Liver (tissue), 3 donors: Measurements from ENCODE around the gene TGFBR3.

Experiments used
- CTCF ChIP-seq: fragments of 150-350 bp; IDR thresholded peaks from 2 replicates; pipeline ENCODE4 v1.5.1; 2017; ENCODE audit warnings: improper control_type of control experiment, low read depth, low read length; ENCODE audit not compliant: missing input control
- HNF4A ChIP-seq, 2 donors: conservative IDR thresholded peaks; 2 replicates each; pipeline ENCODE4 v1.6.1; 2016; ENCODE audit warnings: antibody characterized with exemption in 2 of 2, mild to moderate bottlenecking in 2 of 2
- SP1 ChIP-seq: IDR thresholded peaks from 2 replicates; pipeline ENCODE4 v1.6.1; 2018; ENCODE audit warnings: antibody characterized with exemption, mild to moderate bottlenecking
- YY1 ChIP-seq: IDR thresholded peaks from 2 replicates; pipeline ENCODE4 v1.6.1; 2016; ENCODE audit warnings: antibody characterized with exemption, mild to moderate bottlenecking
- donor health status: healthy.
- donor health status: healthy.

DNA sequence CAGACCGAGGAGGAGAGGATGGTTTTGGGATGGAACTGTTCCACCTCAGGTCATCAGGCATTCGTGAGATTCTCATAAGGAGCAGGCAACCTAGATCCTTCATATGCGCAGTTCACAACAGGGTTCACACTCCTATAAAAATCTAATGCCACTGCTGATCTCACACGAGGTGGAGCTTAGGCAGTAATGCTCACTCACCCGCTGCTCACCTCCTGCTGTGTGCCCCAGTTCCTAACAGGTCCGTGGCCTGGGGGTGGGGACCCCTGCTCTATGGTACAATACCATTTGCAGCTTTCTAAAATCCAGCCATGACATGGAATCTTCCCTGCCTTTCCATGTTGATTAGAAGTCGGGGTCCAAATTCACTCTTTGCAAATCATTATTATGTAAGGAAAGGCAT, 72.1 kb downstream of the TGFBR3 start:
- no peak for TF ChIP-seq CTCF
- no peak for TF ChIP-seq HNF4A (conservative IDR thresholded peaks at IDR 0.05)
- TF ChIP-seq SP1: no peak
- TF ChIP-seq YY1: no peak
